CD14-positive monocyte (primary cell): ENCODE results near the gene PLXNA2. TPM values are rescaled to one million over a fixed set of nuclear protein-coding genes. Genes with fewer than 3 reads are reported as not detected.

ENCODE experiments used
- DNase-seq, 3 donors: peaks; one replicate each; pipeline ENCODE4 v3.0.0-alpha.2; 2011 to 2022
- H2AFZ ChIP-seq: 2 replicates; pipeline ENCODE4 v1.6.0; 2012; ENCODE audit warnings: mild to moderate bottlenecking, low read depth, low read length, inconsistent platforms; ENCODE audit not compliant: insufficient read depth, poor library complexity, severe bottlenecking
- H3K27ac ChIP-seq, 2 donors: 1 replicate in 1 of 2; 2 replicates in 1 of 2; pipeline ENCODE4 v1.5.1; 2012 to 2013; ENCODE audit warnings: low read length in 2 of 2, control low read depth in 1 of 2, inconsistent platforms in 1 of 2, low read depth in 1 of 2, mild to moderate bottlenecking in 1 of 2
- H3K27me3 ChIP-seq, 2 donors: one replicate each; pipeline versions ENCODE4 v1.6.0 to v1.6.1; 2011 to 2013; ENCODE audit warnings: low read length in 2 of 2; ENCODE audit not compliant: control insufficient read depth in 2 of 2, insufficient read depth in 2 of 2
- H3K36me3 ChIP-seq, 2 donors: replicated peaks in 1 of 2; 1 replicate in 1 of 2; 2 replicates in 1 of 2; pipeline versions ENCODE4 v1.5.1 to v1.6.1; 2012 to 2013; ENCODE audit warnings: low read length in 2 of 2, control low read depth in 1 of 2, inconsistent platforms in 1 of 2, mild to moderate bottlenecking in 1 of 2; ENCODE audit not compliant: insufficient read depth in 2 of 2, control insufficient read depth in 1 of 2
- H3K4me1 ChIP-seq, 2 donors: 1 replicate in 1 of 2; 2 replicates in 1 of 2; pipeline versions ENCODE4 v1.5.1 to v1.6.1; 2012 to 2013; ENCODE audit warnings: low read length in 2 of 2, control low read depth in 1 of 2, inconsistent platforms in 1 of 2, mild to moderate bottlenecking in 1 of 2, moderate library complexity in 1 of 2; ENCODE audit not compliant: insufficient read depth in 2 of 2, control insufficient read depth in 1 of 2
- H3K4me2 ChIP-seq: replicated peaks from 2 replicates; pipeline ENCODE3; 2012; ENCODE audit warnings: low read length, moderate library complexity, mild to moderate bottlenecking; ENCODE audit not compliant: poor library complexity, severe bottlenecking; ENCODE audit errors: extremely low read depth
- H3K4me3 ChIP-seq, 3 experiments: fragments of 200-600 bp in 1 of 3; sonication (generic) in 1 of 3; replicated peaks in 1 of 3; 1 replicate in 2 of 3; 2 replicates in 1 of 3; pipeline ENCODE4 v1.5.1; 2011 to 2013; ENCODE audit warnings: low read length in 3 of 3, mild to moderate bottlenecking in 3 of 3, control low read depth in 2 of 3, low read depth in 2 of 3, inconsistent platforms in 1 of 3, moderate library complexity in 1 of 3
- H3K79me2 ChIP-seq: 2 replicates; pipeline ENCODE4 v1.6.0; 2012; ENCODE audit warnings: mild to moderate bottlenecking, control low read depth, inconsistent platforms, low read length, moderate library complexity; ENCODE audit not compliant: insufficient read depth
- H3K9ac ChIP-seq: 2 replicates; pipeline ENCODE4 v1.6.0; 2017; ENCODE audit warnings: low read length, mild to moderate bottlenecking; ENCODE audit not compliant: insufficient read depth, poor library complexity, severe bottlenecking
- H3K9me3 ChIP-seq, 2 donors: replicated peaks in 1 of 2; 1 replicate in 1 of 2; 2 replicates in 1 of 2; pipeline versions ENCODE4 v1.5.1 to v1.6.1; 2012 to 2013; ENCODE audit warnings: low read length in 2 of 2, control low read depth in 1 of 2; ENCODE audit not compliant: control insufficient read depth in 1 of 2, insufficient read depth in 1 of 2
- H4K20me1 ChIP-seq: 2 replicates; pipeline ENCODE4 v1.6.0; 2012; ENCODE audit warnings: mild to moderate bottlenecking, low read length, control low read depth, moderate library complexity; ENCODE audit not compliant: insufficient read depth
- H3K27ac Mint-ChIP-seq, 7 donors: one replicate each; pipeline ENCODE4 v1.8.0; 2020; ENCODE audit warnings: mild to moderate bottlenecking in 7 of 7, mixed read lengths in 7 of 7, moderate library complexity in 6 of 7, inconsistent platforms in 2 of 7
- H3K27me3 Mint-ChIP-seq, 3 donors: one replicate each; pipeline ENCODE4 v1.8.0; 2021 to 2022; ENCODE audit warnings: low read depth in 3 of 3, mild to moderate bottlenecking in 3 of 3, mixed read lengths in 3 of 3, moderate library complexity in 3 of 3, inconsistent platforms in 1 of 3
- H3K36me3 Mint-ChIP-seq, 2 donors: one replicate each; pipeline ENCODE4 v1.8.0; 2020; ENCODE audit warnings: mixed read lengths in 2 of 2, inconsistent platforms in 1 of 2, mild to moderate bottlenecking in 1 of 2
- H3K4me1 Mint-ChIP-seq: one replicate; pipeline ENCODE4 v1.8.0; 2020; ENCODE audit warnings: mild to moderate bottlenecking, mixed read lengths
- H3K4me3 Mint-ChIP-seq, 2 donors: one replicate each; pipeline ENCODE4 v1.8.0; 2020; ENCODE audit warnings: mild to moderate bottlenecking in 2 of 2, mixed read lengths in 2 of 2, moderate library complexity in 1 of 2
- H3K9me3 Mint-ChIP-seq, 7 donors: one replicate each; pipeline ENCODE4 v1.8.0; 2020 to 2022; ENCODE audit warnings: mixed read lengths in 7 of 7, mild to moderate bottlenecking in 6 of 7, moderate library complexity in 6 of 7, inconsistent platforms in 2 of 7
- CTCF ChIP-seq: fragments of 200-600 bp; IDR thresholded peaks from one replicate; pipeline ENCODE4 v1.8.0; 2022; ENCODE audit warnings: antibody characterized with exemption, mild to moderate bottlenecking
- WGBS: methylation state at CpG from one replicate; pipeline ENCODE4 v1.1.5; 2013; ENCODE audit warnings: missing lambda C conversion rate; ENCODE audit not compliant: insufficient coverage; 5-methylcytosine and 5-hydroxymethylcytosine counted together
- intact Hi-C, 2 donors: fragments of 100-400 bp; cut with micrococcal nuclease; formaldehyde crosslinking; loops; one replicate each; pipeline versions ENCODE4 v1.15.0 to v1.15.1; 2023
- polyA plus RNA-seq, 3 donors: library from polyadenylated mRNA; depleted of rRNA in 1 of 3; unstranded in 2 of 3; stranded (reverse) in 1 of 3; fragments of 300-500 nt in 2 of 3; fragments of >200 nt in 1 of 3; fragmentation: Illumina TruSeq in 2 of 3; gene quantifications; 1 replicate in 2 of 3; 2 replicates in 1 of 3; pipeline ENCODE4 v1.2.3, GENCODE V29; 2012 to 2021

Gene PLXNA2
- polyA plus RNA-seq, 3 donors, result 0.75 to 2.1 (median 1.1) TPM

- no peaks in the 10 kb centered on the region for H3K27me3 ChIP-seq
- no peaks in the 10 kb centered on the region for H4K20me1 ChIP-seq
- 56% methylated on average over 1 of the region's 1 CpG for WGBS
- H3K36me3 ChIP-seq, result no peaks in the 10 kb centered on the region
- DNase-seq, result no peak
- H3K36me3 Mint-ChIP-seq, result no peaks in the 10 kb centered on the region
- H3K4me2 ChIP-seq, result no peak overlapping the region
- H3K79me2 ChIP-seq, result no peaks in the 10 kb centered on the region
- no peak overlapping the region for H3K4me3 ChIP-seq
- H3K4me3 Mint-ChIP-seq, result no peak overlapping the region
- H3K4me1 Mint-ChIP-seq, result peaks cover 7% of the 10 kb centered on the region
- no peak for TF ChIP-seq CTCF
- no peak overlapping the region for H3K27ac ChIP-seq
- no peak overlapping the region for H3K9ac ChIP-seq
- H3K27ac Mint-ChIP-seq, result no peak overlapping the region
- no peaks in the 10 kb centered on the region for H3K9me3 ChIP-seq
- no peaks in the 10 kb centered on the region for H3K9me3 Mint-ChIP-seq
- no peak overlapping the region for H2AFZ ChIP-seq
- intact Hi-C loops, result no loop called here
- peaks cover 2 to 13% (median 10%) of the 10 kb centered on the region in 3 donors for H3K27me3 Mint-ChIP-seq
- no peaks in the 10 kb centered on the region for H3K4me1 ChIP-seq
Observed at GRCh38 chr1:208129060-208129459, 115.1 kb downstream of the PLXNA2 start.

DNA sequence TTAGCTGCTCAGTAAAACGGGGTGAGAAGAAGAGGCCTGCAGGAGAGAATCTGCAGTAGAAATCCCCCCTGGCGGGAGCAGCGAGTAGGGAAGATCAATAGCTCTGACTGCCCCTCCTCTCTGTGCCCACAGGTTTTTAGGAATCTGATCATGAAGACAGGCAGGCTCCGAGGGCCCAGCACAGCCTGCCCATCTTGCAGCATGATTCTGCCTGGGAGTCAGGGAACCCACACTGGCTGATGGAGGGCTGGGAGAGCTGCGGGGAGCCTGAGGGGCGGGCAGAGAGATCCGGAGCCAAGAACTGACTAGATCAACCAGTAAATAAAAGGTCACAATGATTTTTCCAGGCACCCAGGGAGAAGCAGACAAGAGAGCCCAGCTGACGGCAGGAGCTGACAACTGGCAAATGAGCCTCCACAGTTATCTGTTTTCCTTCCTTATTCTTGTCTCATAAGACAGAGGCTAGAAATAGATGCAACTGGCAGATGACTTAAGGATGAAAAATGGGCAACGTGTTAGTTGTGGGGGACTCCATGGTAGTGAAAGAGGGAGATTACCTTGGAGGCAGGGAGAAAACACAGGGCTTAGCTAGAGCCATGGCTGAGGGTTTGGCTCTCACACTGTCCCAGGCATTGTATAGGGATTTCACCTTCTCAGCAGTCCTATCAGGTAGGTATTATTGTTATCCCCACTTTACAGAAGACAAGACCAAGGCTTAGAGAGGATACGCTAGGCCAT, 116.2 kb downstream of the PLXNA2 start:
- no peak for DNase-seq
- H3K79me2 ChIP-seq, result no peaks in the 10 kb centered on the region
- no peaks in the 10 kb centered on the region for H3K36me3 Mint-ChIP-seq
- no peaks in the 10 kb centered on the region for H3K9me3 ChIP-seq
- H3K36me3 ChIP-seq, result no peaks in the 10 kb centered on the region
- intact Hi-C loops, result no loop called here
- no peaks in the 10 kb centered on the region for H3K9me3 Mint-ChIP-seq
- H3K4me3 ChIP-seq, result no peak overlapping the region
- H3K27ac Mint-ChIP-seq, result no peak overlapping the region
- H3K4me2 ChIP-seq, result no peak overlapping the region
- no peaks in the 10 kb centered on the region for H4K20me1 ChIP-seq
- no peak overlapping the region for H3K4me3 Mint-ChIP-seq
- no peak overlapping the region for H3K9ac ChIP-seq
- TF ChIP-seq CTCF, result no peak
- H3K27me3 Mint-ChIP-seq, result peaks cover 2 to 13% (median 10%) of the 10 kb centered on the region in 3 donors
- peaks cover 7% of the 10 kb centered on the region for H3K4me1 Mint-ChIP-seq
- H3K27ac ChIP-seq, result no peak overlapping the region
- 75% methylated on average over 6 of the region's 10 CpGs for WGBS
- H3K4me1 ChIP-seq, result no peaks in the 10 kb centered on the region
- H3K27me3 ChIP-seq, result no peaks in the 10 kb centered on the region
- no peak overlapping the region for H2AFZ ChIP-seq
